Activated T-helper 2 cell treated with anti-CD3 and anti-CD28 coated beads, Interferon-gamma antibody, Interleukin-2, Interleukin-4, amounts not matched to agents 10 μg/mL and 5 μg/mL and 100 μg/mL, durations not matched to agents 14 hours and 24 hours and 36 hours (primary cell): ENCODE data around the gene TRAK1. TPM values are rescaled to one million over a fixed set of nuclear protein-coding genes. Genes with fewer than 3 reads are reported as not detected.

Experiments used
- DNase-seq: peaks from one replicate; pipeline ENCODE4 v3.0.0; 2021; ENCODE audit warnings: low spot score
- H3K27ac Mint-ChIP-seq: one replicate; pipeline ENCODE4 v1.8.0; 2021; ENCODE audit warnings: mixed read lengths
- H3K27me3 Mint-ChIP-seq: one replicate; pipeline ENCODE4 v1.8.0; 2021; ENCODE audit warnings: low read depth, mixed read lengths
- H3K36me3 Mint-ChIP-seq: one replicate; pipeline ENCODE4 v1.8.0; 2021; ENCODE audit warnings: low read depth, mixed read lengths
- H3K4me1 Mint-ChIP-seq: one replicate; pipeline ENCODE4 v1.8.0; 2021; ENCODE audit warnings: low read depth, mixed read lengths
- H3K4me3 Mint-ChIP-seq: one replicate; pipeline ENCODE4 v1.8.0; 2021; ENCODE audit warnings: low read depth, mild to moderate bottlenecking, moderate library complexity, mixed read lengths
- H3K9me3 Mint-ChIP-seq: one replicate; pipeline ENCODE4 v1.8.0; 2021; ENCODE audit warnings: mixed read lengths
- intact Hi-C: fragments of 100-400 bp; cut with micrococcal nuclease; formaldehyde crosslinking; loops from one replicate; pipeline ENCODE4 v1.15.1; 2023
- total RNA-seq: library from RNA; stranded (reverse); gene quantifications from 2 replicates; pipeline ENCODE4 v1.2.3, GENCODE V29; 2022

TRAK1 gene
- total RNA-seq, 1 donor from 2014 or later = 37.8 TPM

GRCh38 chr3:42226470-42227425, 135.6 kb downstream of the TRAK1 start:
- H3K27me3 Mint-ChIP-seq = no peaks in the 10 kb centered on the region
- no peak for DNase-seq
- no peak overlapping the region for H3K4me3 Mint-ChIP-seq
- peaks cover 3% of the 10 kb centered on the region for H3K4me1 Mint-ChIP-seq
- H3K36me3 Mint-ChIP-seq = peaks cover 27% of the 10 kb centered on the region
- no peak overlapping the region for H3K27ac Mint-ChIP-seq
- intact Hi-C loops = no loop called here
- no peaks in the 10 kb centered on the region for H3K9me3 Mint-ChIP-seq

- Mint-ChIP-seq H3K9me3 (no peaks in the 10 kb centered on the region), H3K4me3 (no peak overlapping the region), H3K4me1 (peaks cover 3% of the 10 kb centered on the region), H3K27me3 (no peaks in the 10 kb centered on the region), H3K36me3 (peaks cover 16% of the 10 kb centered on the region), H3K27ac (no peak overlapping the region)
- no peak for DNase-seq
- intact Hi-C loops = no loop called here
Measured at GRCh38 chr3:42228796-42229195, 137.6 kb downstream of the TRAK1 start.

- intact Hi-C loops = no loop called here
- Mint-ChIP-seq H3K9me3 (no peaks in the 10 kb centered on the region), H3K27me3 (peaks cover 5% of the 10 kb centered on the region), H3K36me3 (peaks cover 10% of the 10 kb centered on the region), H3K4me1 (peaks cover 3% of the 10 kb centered on the region), H3K4me3 (no peak overlapping the region), H3K27ac (no peak overlapping the region)
- no peak for DNase-seq
Measured at GRCh38 chr3:42229266-42229941, 138.2 kb downstream of the TRAK1 start.

DNA sequence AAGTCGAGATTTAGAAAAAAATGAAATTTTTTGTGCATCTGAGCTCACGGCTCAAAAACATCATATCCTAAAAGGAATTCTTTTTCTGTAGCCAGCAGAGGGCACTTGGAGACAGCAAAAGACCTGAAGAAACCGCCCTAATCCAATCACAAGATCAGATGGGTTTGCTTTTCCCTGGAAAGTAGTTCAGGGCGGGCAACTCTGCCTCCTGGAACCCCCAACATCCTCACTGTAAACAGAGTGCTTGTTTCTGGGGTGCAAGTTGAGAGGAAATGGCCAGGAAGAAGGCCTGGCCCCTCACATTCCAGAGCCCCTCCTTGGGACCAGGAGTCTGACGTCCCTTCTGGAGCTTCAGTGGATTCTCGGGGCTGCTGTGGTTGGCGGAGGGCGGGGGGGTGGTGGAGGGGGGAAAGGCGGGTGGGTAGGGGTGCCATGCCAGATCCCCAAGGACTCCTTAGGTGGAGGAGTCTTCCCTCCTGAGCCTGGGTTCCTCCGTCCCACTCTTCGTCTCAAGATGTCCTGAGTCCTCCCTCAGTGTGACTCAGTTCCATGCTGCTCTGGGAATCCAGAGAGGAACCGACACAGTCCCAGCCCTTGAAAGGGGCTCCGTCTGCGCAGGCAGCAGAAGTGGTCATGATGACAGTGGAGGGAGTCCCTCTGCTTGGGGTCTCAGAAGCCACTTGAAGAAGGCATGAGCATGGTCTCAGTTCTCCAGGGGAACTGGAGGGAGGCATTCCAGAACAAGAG, 139.0 kb downstream of the TRAK1 start:
- Mint-ChIP-seq H3K27ac (no peak overlapping the region), H3K4me3 (no peak overlapping the region), H3K27me3 (peaks cover 10% of the 10 kb centered on the region), H3K36me3 (peaks cover 6% of the 10 kb centered on the region), H3K9me3 (no peaks in the 10 kb centered on the region), H3K4me1 (peaks cover 3% of the 10 kb centered on the region)
- DNase-seq = no peak
- intact Hi-C loops = loop anchor here (5.0 kb wide), 1 partner anchor 212 kb away; no protein-coding TSS in a partner anchor

DNA sequence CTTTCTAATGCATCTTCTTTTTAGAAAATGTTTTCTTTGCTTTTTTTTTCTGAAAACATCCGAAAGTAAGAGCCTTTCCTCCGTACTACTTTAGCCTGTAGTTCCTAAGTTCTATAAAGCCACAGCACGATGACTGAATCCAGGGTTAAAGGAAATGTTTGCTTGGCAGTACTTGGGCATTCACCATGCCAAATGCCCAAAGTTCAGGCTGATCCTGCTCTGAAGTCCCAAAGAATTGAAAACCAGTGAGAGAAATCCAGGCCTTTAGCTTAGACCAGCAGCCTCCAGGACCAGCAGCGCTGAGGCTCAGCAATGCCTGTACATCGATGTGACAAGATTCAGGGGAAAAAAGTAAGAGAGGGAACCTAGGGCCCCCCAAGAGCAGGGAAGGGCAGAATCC, 139.7 kb downstream of the TRAK1 start:
- H3K27ac Mint-ChIP-seq = no peak overlapping the region
- H3K36me3 Mint-ChIP-seq = no peaks in the 10 kb centered on the region
- peaks cover 3% of the 10 kb centered on the region for H3K4me1 Mint-ChIP-seq
- peaks cover 14% of the 10 kb centered on the region for H3K27me3 Mint-ChIP-seq
- H3K9me3 Mint-ChIP-seq = no peaks in the 10 kb centered on the region
- intact Hi-C loops = loop anchor here (5.0 kb wide), 1 partner anchor 211 kb away; no protein-coding TSS in a partner anchor
- no peak overlapping the region for H3K4me3 Mint-ChIP-seq
- no peak for DNase-seq

- intact Hi-C loops = no loop called here
Measured at GRCh38 chr3:42235532-42235931, 144.4 kb downstream of the TRAK1 start.

GRCh38 chr3:42236611-42237010, 145.5 kb downstream of the TRAK1 start:
- H3K4me3 Mint-ChIP-seq = no peak overlapping the region
- H3K36me3 Mint-ChIP-seq = no peaks in the 10 kb centered on the region
- no peaks in the 10 kb centered on the region for H3K4me1 Mint-ChIP-seq
- intact Hi-C loops = no loop called here
- peaks cover 29% of the 10 kb centered on the region for H3K27me3 Mint-ChIP-seq
- no peak overlapping the region for H3K27ac Mint-ChIP-seq
- H3K9me3 Mint-ChIP-seq = peaks cover 14% of the 10 kb centered on the region
- no peak for DNase-seq

More at GRCh38 chr3:42235532-42235931, 144.4 kb downstream of the TRAK1 start:
- Mint-ChIP-seq H3K36me3 (no peaks in the 10 kb centered on the region), H3K4me3 (no peak overlapping the region), H3K4me1 (no peaks in the 10 kb centered on the region), H3K27me3 (peaks cover 29% of the 10 kb centered on the region), H3K27ac (no peak overlapping the region), H3K9me3 (peaks cover 14% of the 10 kb centered on the region)
- DNase-seq = no peak

- intact Hi-C loops = loop anchor here (5.0 kb wide), 1 partner anchor 301 kb away; no protein-coding TSS in a partner anchor
- Mint-ChIP-seq H3K9me3 (no peaks in the 10 kb centered on the region), H3K27me3 (peaks cover 30% of the 10 kb centered on the region), H3K4me3 (no peak overlapping the region), H3K4me1 (peaks cover 7% of the 10 kb centered on the region), H3K27ac (no peak overlapping the region), H3K36me3 (no peaks in the 10 kb centered on the region)
- DNase-seq = no peak
Measured at GRCh38 chr3:42246091-42246490, 154.9 kb downstream of the TRAK1 start.

- H3K9me3 Mint-ChIP-seq = no peaks in the 10 kb centered on the region
- H3K27ac Mint-ChIP-seq = no peak overlapping the region
- no peaks in the 10 kb centered on the region for H3K36me3 Mint-ChIP-seq
- peaks cover 7% of the 10 kb centered on the region for H3K4me1 Mint-ChIP-seq
- peaks cover 35% of the 10 kb centered on the region for H3K27me3 Mint-ChIP-seq
- intact Hi-C loops = loop anchor here (1.0 to 5.0 kb wide), 2 partner anchors 196 to 300 kb away; no protein-coding TSS in a partner anchor
- DNase-seq = peak; percentile 46
- H3K4me3 Mint-ChIP-seq = no peak overlapping the region
Measured at GRCh38 chr3:42247576-42248027, 156.4 kb downstream of the TRAK1 start.

DNA sequence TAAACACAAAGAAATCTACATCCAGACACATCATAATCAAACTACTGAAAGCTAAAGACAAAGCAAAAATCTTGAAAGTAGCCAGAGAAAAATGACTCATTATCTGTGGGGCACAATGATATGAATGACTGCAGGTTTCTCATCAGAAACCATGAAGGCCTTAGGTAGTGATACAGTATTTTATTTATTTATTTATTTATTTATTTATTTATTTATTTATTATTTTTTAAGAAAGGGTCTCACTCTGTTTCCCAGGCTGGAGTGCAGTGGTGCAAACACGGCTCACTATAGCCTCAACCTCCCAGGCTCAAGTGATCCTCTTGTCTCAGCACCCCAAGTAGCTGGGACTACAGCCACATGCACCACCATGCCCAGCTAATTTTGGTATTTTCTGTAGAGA, 159.6 kb downstream of the TRAK1 start:
- no peak for DNase-seq
- intact Hi-C loops = no loop called here
- no peak overlapping the region for H3K4me3 Mint-ChIP-seq
- H3K9me3 Mint-ChIP-seq = no peaks in the 10 kb centered on the region
- no peaks in the 10 kb centered on the region for H3K36me3 Mint-ChIP-seq
- H3K27me3 Mint-ChIP-seq = peaks cover 41% of the 10 kb centered on the region
- peaks cover 9% of the 10 kb centered on the region for H3K4me1 Mint-ChIP-seq
- H3K27ac Mint-ChIP-seq = no peak overlapping the region

- no peak for DNase-seq
- Mint-ChIP-seq H3K27ac (no peak overlapping the region), H3K27me3 (peaks cover 37% of the 10 kb centered on the region), H3K9me3 (no peaks in the 10 kb centered on the region), H3K4me3 (no peak overlapping the region), H3K36me3 (no peaks in the 10 kb centered on the region), H3K4me1 (peaks cover 7% of the 10 kb centered on the region)
- intact Hi-C loops = no loop called here
Measured at GRCh38 chr3:42254566-42254965, 163.4 kb downstream of the TRAK1 start.

DNA sequence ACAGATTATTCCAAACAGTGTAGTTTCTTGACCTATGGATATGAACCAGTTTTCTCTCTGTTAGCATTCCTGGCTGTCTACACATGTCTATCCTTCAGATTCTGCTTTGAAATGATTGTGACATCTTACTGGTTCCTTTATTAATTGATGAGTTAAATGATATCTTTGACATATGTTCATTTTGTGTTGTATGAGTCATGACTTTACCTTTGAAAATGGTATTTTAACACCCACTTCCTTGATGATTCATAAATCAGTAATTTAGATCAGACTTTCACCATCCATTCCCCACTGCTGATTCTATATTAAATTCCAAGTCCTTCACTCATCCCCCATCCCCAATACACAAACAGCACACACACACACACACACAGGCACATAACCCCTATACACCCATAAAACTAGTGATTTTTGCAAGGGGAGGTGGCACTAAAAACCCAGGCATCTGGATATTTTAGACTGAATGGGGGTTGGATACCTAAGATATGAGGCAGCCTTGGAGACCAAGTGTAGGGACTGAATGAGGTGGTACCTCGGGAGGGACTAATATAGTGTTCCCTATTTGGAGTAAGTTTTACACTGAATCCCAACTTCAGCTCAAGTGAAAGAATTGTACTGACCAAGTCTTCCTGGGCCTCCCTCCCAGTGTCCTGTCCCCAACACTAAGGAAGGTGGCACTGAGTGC, 165.1 kb downstream of the TRAK1 start:
- Mint-ChIP-seq H3K9me3 (no peaks in the 10 kb centered on the region), H3K27me3 (peaks cover 39% of the 10 kb centered on the region), H3K4me1 (peaks cover 7% of the 10 kb centered on the region), H3K27ac (no peak overlapping the region), H3K36me3 (no peaks in the 10 kb centered on the region), H3K4me3 (no peak overlapping the region)
- intact Hi-C loops = no loop called here
- no peak for DNase-seq
